HG03571 (cell line): Measurements from ENCODE around the gene COPG2.
"Not testable (repeated sequence)": the region's sequence is repeated elsewhere in the genome, so short reads cannot be mapped to it uniquely, and the experiment has no call there.

Experiments
- ATAC-seq: cut with Tn5 transposase; IDR thresholded peaks from one replicate; pipeline ENCODE4 v1.9.1; 2021; ENCODE audit not compliant: unreplicated experiment

The COPG2 gene

DNA sequence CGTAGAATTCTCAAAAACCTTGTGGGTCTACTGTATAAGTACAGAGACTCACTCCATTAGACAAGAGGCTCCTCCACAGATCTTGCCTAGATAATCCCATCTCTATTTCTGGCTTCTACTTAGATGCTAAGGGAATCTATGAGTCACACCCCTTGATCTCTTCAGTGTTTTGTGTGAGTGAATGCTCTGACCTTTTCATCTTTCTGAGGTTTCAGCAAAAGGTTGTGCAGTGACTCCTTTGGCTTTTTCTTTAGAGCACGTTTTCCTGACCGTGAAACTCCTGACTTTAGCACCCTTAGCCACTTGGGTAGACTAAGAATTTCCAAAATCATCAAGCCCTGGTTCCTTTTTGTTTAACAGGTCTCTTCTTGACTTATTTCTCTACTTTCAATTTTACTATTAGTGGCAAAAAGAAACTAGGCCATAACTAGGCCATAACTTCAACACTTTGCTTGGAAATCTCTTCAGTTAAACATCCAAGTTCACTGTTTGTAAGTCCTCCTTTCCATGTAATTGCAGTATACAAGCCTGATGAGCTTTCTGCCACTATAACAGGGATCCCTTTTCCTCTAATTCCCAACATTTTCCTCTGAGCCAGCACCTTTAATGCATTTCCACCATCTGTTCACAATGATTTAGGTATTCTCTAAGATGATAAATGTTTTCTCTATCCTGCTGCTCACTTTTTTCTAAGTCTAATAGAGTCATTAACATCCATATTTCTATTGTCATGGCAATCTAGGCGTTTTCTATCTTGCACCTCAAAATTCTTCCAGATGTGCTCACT, 19.4 kb downstream of the COPG2 start:
- peak; percentile 46 for ATAC-seq

DNA sequence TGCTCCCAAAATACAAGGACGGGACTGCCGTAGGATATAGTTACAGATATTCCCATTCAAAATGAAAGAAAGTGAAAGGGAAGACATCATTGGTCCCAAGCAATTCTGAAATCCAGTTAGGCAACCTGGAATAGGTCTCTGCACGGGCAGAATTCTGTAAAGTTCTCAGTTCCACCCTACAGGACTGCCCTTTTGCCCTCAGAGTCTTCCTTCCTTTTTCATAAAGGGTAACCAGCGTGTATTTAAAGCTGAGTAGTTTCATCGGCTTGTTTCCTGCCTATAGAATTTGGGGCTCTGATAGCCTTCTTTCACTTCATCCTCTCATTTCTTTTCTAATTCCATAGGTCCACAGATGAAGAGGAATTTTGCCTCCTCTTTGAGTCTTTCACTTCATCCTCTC, 20.0 kb downstream of the COPG2 start:
- no peak for ATAC-seq

DNA sequence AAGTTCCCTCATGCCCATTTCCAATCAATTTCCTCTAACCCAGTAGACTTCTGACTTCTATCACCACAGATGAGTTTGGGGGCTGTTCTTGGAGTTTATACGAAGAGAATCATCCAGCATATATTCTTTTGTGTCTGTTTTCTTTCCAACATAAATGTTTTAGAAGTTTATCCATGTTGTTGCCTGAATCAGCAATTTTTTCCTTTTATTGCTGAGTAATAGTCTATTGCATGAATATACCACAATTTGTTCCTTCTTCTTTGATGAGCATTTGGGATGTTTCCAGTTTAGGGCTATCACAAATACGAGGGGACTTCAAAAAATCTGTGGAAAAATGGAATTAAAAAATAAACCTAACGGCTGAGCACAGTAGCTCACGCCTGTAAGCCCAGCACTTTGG, 26.2 kb downstream of the COPG2 start:
- ATAC-seq, result no peak

DNA sequence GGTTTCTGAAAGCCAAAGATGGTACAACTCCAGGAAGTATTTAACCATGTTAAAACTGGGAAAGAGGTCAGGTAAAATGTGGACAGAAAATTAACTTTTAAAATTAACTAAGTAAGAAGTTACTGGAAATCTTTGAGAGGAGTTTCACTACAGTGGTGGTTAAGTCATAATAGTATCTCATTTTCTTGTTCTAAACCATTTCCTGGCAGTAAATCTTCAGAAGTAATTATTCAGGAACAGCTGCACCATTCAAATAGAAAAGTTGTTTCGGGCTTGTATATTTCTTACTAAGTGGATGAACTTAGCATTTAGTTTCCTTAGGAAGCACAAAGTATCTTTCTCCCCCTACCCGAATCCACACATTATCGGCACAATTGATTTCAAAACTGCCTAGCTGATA, 27.1 kb downstream of the COPG2 start:
- no peak for ATAC-seq

DNA sequence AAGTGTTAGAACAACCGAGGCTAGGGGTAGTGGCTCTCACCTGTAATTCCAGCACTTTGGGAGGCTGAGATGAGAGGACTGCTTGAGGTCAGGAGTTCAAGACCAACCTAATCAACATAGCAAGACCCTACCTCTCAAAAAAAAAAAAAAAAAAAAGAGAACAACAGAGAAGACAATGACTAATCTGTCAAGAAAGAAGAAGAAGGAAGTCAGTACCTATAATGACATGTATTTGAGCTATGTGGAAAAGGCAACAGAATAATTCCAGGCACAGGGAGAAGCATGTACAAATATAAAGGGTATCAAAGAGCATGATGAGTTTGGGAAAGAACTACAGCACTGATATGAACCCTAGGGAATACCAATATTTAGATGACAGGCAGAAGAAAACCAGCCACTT, 27.5 kb downstream of the COPG2 start:
- no peak for ATAC-seq

DNA sequence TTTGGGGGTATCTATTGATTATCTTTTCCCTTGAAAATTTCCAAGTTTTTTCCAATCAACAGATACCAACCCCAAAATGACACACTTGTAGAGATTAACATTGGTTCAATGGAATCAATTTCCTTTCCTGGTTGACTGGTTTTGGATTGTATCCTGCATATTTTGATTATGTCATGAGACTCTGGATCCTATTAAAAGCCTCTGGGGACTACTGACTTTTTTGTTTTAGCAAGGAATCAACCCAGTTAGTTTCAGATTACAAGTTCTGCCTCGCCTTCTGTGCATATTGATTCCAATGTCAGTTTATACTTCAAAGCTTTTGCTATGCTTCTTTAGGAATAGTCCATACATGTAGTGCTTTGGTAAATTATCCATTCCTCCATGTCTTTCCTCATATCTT, 29.2 kb downstream of the COPG2 start:
- ATAC-seq, result no peak

DNA sequence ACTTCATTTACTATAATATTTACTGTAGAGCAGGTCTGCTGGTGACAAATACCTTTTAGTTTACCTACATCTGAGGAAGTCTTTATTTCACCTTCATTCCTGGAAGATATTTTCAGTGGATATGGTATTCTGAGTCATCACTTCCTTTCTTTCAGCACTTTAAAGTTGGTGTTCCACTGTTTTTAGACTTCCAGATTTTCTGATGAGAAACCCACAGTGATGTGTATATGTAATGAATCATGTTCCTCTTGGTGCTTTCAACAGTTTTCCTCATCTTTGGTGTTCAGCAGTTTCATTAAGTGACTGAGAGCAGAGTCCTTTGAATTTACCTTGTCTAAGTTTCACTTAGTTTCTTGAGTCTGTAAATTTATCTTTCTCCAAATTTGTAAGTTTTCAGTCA, 36.4 kb downstream of the COPG2 start:
- no peak for ATAC-seq

DNA sequence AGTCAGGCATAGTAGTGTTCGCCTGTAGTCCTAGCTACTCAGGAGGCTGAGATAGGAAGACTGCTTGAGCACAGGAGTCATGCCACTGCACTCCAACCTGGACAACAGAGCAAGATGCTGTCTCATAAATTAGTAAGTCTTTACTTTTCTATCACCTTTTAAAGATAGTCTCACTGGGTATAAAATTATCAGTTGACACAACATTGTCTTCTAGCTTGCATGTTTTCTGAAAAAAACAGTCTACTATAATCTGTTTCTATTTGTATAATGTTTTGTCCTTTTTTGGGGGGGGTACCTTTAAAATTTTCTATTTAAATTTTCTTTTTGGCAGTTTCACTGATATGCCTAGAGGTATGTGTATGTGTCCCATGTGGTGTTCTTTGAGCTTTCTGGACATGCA, 39.6 kb downstream of the COPG2 start:
- no peak for ATAC-seq

DNA sequence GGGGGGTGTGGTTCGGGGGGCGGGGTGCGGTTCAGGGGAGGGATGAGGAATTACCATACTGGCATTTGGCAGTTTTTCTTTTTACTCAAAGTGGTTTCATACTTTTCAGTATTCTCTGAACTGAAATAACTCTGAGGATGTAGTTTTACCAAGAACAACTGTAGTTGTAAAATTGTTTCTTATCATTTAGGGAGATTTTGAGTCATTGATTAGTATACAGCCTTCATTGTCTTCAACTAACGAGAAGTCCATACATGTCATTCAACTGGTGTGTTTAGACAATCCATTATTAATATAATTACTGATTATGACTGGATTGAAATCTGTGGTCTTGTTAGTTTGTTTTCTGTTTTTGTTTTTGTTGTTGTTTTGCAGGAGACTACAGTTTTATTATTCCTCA, 40.8 kb downstream of the COPG2 start:
- ATAC-seq, result no peak

DNA sequence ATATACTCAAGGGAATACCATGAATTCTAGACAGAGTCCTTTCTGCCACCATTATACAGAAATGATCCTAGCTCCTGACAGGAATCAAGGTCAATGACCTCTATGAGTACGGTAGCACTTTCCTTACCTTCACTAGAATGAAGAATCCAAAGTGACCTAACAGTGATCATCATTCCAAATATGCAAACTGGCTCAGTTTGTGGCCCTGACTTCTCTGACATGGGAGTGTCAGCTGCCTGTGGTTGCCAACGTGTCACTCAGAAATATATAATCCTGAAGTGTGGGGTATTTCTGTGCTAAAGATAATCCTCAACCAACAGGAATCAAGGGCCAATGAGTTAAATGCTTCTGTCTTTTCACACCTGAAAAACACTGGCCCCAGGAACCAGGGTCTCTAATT, 45.7 kb downstream of the COPG2 start:
- no peak for ATAC-seq

DNA sequence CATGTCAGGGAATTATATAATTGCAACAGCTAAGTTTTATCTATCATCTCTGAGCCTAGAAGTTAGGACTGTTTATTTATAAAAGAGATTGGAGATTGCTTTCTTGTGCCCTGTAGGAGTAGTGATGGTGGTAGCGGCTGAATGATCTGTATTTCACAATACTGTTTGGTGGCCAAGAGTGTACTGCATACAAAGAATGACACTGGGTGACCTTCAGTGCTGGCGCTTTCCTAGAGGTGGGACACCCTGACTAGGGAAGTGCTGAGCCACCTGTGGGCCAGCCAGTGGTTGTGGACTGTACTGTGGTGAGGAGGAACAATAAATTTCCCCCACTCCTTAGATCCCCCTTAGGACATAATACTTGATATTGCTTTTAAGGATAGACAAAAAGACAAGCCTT, 53.0 kb downstream of the COPG2 start:
- no peak for ATAC-seq

DNA sequence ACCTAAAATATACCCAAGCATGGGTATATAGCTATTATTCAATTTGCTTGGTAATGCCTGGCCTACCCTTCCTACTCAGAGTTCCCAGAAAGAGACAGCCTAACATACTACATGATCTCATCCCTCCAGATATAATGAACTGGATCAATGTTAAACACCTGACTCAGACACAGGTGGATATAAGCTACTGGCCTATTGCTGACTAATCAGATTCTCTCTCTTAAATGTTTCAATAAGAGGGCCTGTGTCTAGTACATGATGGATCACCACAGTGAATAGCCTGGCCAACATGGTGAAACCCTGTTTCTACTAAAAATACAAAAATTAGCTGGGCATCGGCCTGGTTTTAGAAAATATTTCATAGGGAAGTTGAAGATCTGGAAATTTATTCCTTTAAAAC, 54.1 kb downstream of the COPG2 start:
- ATAC-seq, result no peak

DNA sequence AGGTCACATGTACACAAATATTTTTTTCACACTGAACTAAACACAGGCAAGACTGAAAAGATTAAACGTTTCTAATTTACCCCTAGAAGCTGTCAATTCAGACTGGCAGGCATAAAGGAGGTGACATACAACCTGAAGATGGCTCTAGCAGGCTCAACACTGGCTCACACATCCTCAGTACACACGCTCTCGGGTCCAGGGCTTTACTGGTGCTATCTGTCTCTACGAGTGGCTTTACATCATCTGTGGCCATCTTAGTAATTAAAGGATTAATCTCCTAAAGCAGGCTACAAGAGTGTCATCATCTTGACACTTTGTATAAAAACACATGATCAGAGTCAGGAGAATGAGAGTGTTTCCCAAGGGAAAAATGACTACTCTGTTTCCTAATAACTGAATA, 57.3 kb downstream of the COPG2 start:
- ATAC-seq, result no peak

DNA sequence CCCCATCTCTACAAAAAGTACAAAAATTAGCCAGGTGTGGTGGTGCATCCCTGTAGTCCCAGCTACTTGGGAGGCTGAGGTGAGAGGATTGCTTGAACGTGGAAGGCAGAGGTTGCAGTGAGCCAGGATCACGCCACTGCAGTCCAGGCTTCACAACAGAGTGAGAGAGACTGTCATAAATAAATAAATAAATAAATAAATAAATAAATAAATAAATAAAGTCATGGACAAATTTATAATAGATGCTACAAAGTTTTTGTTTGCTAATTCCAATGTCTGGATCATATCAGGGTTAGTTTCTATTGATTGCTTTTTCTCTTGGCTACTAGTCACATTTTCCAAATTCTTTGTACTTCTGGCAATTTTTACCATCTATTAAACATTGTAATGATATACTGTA, 61.5 kb downstream of the COPG2 start:
- not testable (repeated sequence) for ATAC-seq

DNA sequence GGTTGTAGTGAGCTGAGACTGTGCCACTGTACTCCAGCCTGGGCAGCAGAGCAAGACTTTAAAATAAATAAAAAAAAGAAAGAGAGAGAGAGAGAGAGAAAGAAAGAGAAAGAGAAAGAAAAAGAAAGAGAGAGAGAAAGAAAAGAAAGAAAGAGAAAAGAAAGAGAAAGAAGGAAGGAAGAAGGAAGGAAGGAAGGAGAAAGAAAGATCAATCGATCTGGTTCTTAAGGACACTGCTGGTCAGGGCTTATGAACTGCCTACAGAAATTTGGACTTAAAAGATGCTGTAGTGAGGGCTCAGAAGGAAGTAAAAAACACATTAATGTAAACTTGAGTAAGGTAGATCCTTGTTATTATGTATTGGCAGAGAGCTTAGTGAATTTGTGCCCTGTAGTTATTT, 62.4 kb downstream of the COPG2 start:
- ATAC-seq, result no peak

DNA sequence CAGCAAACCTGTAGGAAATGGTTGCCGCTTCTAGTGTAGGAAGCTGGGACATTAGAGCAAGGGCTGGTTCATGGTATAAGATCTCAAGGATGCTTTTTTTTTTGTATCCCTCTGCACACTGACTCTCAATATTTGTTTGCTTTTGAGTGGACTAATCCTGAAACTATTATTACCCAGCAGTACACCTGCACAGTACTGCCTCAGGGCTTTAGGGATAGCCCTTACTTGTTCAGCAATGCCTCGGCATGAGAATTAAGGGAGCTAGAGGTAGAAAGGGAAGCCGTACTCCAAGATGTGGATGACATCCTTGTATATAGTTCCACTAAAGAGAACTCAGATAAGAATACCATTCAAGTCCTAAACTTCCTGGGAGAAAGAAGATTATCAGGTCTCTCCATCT, 70.5 kb downstream of the COPG2 start:
- no peak for ATAC-seq

DNA sequence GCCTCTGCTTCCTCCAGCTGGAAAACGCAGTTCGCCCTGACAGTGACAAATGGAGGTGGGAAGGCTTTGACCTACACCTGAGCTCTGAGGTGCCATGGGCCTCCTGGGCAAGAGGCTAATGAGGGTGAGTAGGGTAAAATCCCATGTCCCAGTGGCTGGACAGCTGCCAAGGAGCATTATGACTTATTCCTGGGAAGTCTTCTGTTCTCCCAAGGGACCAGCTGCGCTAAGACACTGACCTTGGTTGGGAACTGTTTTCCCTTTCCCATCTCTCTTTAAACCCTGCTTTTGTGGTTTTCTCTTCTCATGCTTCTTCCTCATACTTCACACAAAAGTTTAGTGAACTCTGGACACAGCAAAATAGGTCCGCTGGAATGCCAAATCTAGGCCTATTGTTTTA, 72.6 kb downstream of the COPG2 start:
- no peak for ATAC-seq

DNA sequence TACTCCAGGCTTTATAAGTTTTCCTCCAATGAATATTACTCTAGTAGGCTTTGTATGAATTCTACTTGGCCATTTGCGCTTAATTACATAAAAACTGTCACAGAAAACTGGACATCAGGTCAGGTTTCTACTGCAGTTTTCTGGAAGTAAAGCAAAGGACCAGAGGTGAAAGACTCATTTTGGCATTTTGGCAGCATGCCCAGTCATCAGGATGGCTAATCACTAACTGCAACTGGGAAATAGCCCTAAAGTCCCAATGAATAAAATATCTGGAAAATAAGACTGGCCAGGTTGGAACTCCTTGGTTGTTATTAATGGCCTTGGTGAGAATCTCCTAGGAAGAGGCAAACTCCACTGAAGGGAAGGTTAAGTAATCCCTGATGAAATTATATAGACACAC, 75.5 kb downstream of the COPG2 start:
- no peak for ATAC-seq

DNA sequence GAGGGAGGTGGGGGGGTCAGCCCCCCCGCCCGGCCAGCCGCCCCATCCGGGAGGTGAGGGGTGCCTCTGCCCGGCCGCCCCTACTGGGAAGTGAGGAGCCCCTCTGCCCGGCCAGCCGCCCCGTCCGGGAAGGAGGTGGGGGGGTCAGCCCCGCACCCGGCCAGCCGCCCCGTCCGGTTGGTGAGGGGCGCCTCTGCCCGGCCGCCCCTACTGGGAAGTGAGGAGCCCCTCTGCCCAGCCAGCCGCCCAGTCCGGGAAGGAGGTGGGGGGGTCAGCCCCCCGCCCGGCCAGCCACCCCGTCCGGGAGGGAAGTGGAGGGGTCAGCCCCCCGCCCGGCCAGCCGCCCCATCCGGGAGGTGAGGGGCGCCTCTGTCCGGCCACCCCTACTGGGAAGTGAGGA, 77.1 kb downstream of the COPG2 start:
- not testable (repeated sequence) for ATAC-seq

DNA sequence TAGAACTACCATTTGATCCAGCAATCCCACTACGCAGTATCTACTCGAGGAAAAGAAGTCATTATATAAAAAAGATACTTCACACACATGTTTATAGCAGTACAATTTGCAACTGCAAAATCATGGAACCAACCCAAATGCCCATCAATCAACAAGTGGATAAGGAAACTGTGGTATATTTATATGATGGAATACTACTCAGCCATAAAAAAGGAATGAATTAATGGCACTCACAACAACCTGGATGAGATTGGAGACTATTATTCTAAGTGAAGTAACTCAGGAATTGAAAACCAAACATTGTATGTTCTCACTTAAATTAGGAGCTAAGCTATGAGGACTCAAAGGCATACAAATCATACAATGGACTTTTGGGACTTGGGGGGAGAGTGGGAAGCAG, 82.6 kb downstream of the COPG2 start:
- not testable (repeated sequence) for ATAC-seq

DNA sequence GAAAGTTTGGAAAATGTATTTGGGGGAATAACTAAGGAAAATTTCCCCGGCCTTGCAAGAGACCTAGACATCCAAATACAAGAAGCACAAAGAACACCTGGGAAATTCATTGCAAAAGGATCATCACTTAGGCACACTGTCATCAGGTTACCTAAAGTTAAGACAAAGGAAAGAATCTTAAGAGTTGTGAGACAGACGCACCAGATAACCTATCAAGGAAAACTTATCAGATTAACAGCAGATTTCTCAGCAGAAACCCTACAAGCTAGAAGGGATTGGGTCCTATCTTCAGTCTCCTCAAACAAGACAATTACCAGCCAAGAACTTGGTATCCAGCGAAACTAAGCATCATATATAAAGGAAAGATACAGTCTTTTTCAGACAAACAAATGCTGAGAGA, 93.4 kb downstream of the COPG2 start:
- not testable (repeated sequence) for ATAC-seq

DNA sequence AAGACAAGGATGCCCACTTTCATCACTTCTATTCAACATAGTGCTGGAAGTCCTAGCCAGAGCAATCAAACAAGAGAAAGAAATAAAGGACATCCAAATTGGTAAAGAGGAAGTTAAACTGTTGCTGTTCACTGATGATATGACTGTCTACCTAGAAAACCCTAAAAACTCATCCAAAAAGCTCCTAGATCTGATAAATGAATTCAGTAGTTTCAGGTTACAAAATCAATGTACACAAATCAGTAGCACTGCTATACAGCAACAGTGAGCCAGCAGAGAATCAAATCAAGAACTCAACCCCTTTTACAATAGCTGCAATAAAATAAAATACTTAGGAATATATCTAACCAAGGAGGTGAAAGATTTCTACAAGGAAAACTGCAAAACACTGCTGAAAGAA, 98.4 kb downstream of the COPG2 start:
- not testable (repeated sequence) for ATAC-seq

DNA sequence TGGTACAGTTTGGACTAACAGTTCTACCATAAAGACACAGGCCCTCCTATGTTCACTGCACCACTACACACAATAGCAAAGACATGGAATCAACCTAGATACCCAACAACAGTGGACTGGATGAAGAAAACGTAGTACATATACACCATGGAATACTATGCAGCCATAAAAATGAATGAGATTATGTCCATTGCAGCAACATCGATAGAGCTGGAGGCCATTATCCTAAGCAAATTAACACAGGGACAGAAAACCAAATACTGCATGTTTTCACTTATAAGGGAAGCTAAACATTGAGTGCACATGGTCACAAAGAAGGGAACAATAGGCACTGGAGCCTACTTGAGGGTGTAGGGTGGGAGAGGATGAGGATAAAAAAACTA, 101.7 kb downstream of the COPG2 start:
- no peak for ATAC-seq
